Muscle of back (tissue), 13 donors: ENCODE results near the gene NAA60. TPM values are rescaled to one million over a fixed set of nuclear protein-coding genes. Genes with fewer than 3 reads are reported as not detected.
A peak's percentile ranks its signal among the peaks of the same experiment; 100 is the strongest.

ENCODE experiments used
- DNase-seq, 3 donors: peaks; one replicate each; pipeline versions ENCODE4 v3.0.0 to v3.0.0-alpha.2; 2013
- long read RNA-seq, 9 donors: transcript quantifications; one replicate each; lab custom pipeline, GENCODE V29; 2026
- polyA plus RNA-seq, 10 donors: library from polyadenylated mRNA; unstranded; fragments of 120-200 nt; gene quantifications; one replicate each; pipeline ENCODE4 v1.2.1, GENCODE V29; 2013; ENCODE audit not compliant: insufficient read length in 10 of 10

The NAA60 gene
- 10 to 100 TPM; 27.3 to 36.3 (median 31.1) TPM for polyA plus RNA-seq
- long read RNA-seq, donor 1, partial matches to known transcripts, result 0 of 12 reads
- long read RNA-seq, donor 1, other reads (novel, unspliced or antisense), result 0 of 12 reads
- long read RNA-seq, donor 2, transcript NAA60-238 (5 exons, 3,899 nt), result major isoform, 7 of 12 reads
- long read RNA-seq, donor 2, partial matches to known transcripts, result 0 of 12 reads
- long read RNA-seq, donor 2, other reads (novel, unspliced or antisense), result 0 of 12 reads
- long read RNA-seq, donor 3, result 0 reads
- long read RNA-seq, donor 4, partial matches to known transcripts, result 0 of 6 reads
- long read RNA-seq, donor 4, other reads (novel, unspliced or antisense), result 0 of 6 reads
- long read RNA-seq, donor 5, transcript NAA60-238 (5 exons, 3,899 nt), result major isoform, 12 of 19 reads
- long read RNA-seq, donor 5, partial matches to known transcripts, result 0 of 19 reads
- long read RNA-seq, donor 5, other reads (novel, unspliced or antisense), result 0 of 19 reads
- long read RNA-seq, donor 6, partial matches to known transcripts, result 0 of 9 reads
- long read RNA-seq, donor 6, other reads (novel, unspliced or antisense), result 0 of 9 reads
- long read RNA-seq, donor 7, partial matches to known transcripts, result 0 of 7 reads
- long read RNA-seq, donor 7, other reads (novel, unspliced or antisense), result 0 of 7 reads
- long read RNA-seq, donor 8, transcript NAA60-238 (5 exons, 3,899 nt), result major isoform, 10 of 17 reads
- long read RNA-seq, donor 8, partial matches to known transcripts, result 0 of 17 reads
- long read RNA-seq, donor 8, other reads (novel, unspliced or antisense), result 0 of 17 reads
- long read RNA-seq, donor 9, partial matches to known transcripts, result 0 of 4 reads
- long read RNA-seq, donor 9, other reads (novel, unspliced or antisense), result 0 of 4 reads

DNA sequence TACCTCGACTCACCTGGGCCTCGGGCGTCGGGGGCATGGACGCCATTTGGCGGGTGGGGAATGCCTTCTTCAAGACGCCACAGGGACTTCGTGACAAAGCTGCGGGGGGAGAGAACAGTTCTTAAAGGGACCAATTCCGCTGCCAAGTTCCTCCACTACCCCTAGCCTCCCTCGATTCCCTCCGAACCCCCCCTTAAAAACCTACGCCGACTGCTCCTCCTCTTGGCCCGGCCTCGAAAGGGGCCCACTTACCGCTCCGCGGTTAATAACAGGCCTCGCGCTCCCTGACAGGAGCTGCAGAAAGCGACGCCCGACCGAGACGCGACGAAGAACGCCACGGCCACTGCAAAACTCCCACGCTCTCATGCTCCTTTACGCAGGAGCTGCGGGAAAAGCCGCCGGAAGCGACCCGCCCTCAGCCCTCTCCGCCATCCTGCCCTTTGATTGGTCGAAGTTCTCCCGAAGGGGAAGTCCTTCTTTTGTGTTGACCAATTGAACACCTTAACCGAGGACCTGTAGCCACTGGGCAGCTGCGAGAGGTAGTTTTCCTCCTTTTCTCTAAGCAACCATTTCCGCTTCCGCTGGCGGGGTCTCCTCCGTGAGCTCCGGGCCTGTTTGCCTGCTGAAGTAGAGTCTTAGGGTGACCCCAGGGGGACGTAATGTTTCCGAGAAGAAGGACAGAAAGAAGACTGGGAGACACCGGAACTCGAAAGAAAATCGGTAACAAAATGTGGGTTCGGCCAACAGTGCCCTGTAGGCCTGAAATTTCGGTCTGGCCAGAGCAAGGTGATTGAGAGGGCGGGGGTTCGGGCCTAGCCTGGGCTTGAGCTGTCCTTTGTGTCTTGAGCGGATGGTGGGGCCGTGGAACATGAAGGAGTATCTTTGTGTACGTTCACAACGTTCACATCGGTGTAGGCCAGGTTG is at the start of gene NAA60, which contains the start of gene ZNF597:
TSS of gene NAA60 (plus strand) at position 573 of the 924 bp plus-strand sequence. CDS start 32,548 bp downstream, outside the sequence.
TSS of gene ZNF597 (minus strand) at position 397 of the 924 bp plus-strand sequence. CDS start at position 46, 351 bp downstream.
- peak; percentile 89 to 94 (median 91) for DNase-seq

DNA sequence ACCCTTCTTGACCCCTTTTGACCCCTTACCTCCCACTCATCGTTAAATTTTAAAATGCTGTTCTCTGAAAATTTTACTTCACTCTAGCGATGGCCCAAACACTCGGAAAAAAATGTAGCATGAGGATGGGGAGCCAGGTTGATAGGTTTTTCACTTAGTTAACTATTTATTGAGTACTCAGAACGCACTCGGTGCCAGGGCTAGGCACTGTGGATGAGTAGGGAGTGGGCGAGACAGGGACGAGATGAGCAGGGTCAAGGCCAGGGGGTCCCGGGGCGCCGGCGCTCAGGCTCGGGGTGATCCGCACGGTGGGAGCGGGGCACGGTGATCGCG is 43.1 kb upstream of the NAA60 start:
- no peak for DNase-seq

DNA sequence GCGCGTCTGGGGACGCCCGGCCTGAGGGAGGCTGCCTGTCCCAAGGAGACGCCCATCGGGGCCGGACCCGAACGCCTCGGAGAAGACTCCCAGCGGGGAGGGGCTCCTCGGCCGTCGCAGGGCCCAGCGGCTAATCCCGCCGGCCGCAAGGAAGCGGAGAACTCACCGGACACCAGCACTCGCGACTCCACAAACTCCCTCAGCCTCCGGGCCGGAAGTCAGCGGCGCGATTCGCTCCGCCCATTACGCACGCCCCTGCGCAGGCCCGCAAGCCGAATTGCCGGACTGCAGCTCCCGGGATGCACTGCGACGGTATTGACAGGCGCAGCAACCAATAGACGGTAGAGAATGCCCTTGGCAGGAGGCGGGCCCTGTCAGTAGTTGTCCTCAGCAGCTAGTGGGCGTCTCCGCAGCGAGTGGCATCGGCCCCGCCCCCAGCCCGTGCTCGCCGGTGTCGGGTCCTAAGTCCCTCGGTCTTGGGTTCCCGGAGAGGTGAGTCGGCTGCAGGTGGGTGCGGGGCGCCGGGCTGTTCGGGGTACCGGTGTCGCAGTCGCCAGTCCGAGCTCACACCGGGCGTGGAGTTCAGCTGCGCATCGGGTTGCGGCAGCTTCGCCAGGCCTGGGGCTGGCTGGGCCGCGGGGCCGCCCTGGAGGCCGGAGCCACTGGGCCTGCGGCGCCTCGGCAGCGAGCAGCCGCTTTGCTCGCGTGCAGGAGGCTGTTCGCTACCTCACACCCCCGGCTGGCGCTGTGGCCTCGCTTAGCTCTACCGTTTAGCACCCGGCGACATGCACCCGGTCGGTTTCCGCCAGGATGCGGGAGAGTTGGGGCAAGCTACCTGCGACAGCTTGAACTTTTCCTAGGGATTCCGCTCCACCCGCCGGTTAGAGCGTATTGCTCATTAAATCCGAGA is 42.4 kb upstream of the NAA60 start, which contains the start of the genes ZNF174 and ZSCAN32:
TSS of gene ZNF174 (plus strand) at position 437 of the 910 bp plus-strand sequence. CDS start 790 bp downstream, outside the sequence.
TSS of gene ZSCAN32 (minus strand) at position 226 of the 910 bp plus-strand sequence. CDS start 3,447 bp downstream, outside the sequence.
- DNase-seq, result peak; percentile 99

DNA sequence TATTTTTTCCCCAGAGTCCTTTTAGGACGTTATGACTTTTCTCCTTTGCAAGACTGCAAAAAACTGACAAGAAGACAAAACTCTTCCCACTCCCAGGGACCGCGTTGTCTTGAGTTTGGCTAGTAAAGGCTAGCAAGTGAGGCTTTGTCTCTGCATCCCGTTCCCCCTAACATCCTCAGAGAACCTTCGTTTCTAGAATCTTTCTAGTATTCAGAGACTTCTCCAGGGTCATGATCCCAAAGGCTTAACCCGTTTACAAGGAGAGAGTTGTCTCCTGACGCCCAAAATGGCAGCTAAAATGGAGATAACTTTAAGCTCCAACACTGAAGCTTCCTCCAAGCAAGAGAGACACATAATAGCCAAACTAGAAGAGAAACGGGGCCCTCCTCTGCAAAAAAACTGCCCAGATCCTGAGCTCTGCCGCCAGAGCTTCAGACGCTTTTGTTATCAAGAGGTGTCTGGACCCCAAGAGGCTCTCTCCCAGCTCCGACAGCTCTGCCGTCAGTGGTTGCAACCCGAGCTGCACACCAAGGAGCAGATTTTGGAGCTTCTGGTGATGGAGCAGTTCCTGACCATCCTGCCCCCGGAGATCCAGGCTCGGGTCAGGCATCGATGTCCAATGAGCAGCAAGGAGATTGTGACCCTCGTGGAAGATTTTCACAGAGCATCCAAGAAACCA is 41.6 kb upstream of the NAA60 start:
- DNase-seq, result peak in 2 of 3 donors; percentile 0 to 7

DNA sequence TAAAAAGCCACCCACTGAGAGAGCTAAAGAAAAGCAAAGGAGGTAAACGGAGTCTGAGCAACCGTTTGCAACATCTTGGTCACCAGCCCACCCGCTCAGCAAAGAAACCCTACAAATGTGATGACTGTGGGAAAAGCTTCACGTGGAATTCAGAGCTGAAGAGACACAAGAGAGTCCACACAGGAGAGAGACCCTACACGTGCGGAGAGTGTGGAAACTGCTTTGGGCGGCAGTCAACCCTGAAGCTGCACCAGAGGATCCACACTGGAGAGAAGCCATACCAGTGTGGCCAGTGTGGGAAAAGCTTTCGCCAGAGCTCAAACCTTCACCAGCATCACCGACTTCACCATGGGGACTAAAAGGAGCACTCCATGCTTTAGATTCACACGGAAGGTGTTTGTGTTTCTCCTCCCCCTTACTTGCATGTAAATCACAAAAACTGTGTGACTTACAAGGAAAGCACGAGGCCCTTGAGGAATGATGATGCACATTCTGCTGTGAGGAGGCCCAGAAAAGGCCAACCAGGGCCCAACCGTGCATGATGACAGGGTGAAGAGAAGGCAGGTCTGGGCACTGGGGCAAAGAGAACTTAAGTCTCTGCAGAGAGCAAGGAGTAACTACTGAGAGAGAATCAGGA is 34.8 kb upstream of the NAA60 start:
- DNase-seq, result no peak

DNA sequence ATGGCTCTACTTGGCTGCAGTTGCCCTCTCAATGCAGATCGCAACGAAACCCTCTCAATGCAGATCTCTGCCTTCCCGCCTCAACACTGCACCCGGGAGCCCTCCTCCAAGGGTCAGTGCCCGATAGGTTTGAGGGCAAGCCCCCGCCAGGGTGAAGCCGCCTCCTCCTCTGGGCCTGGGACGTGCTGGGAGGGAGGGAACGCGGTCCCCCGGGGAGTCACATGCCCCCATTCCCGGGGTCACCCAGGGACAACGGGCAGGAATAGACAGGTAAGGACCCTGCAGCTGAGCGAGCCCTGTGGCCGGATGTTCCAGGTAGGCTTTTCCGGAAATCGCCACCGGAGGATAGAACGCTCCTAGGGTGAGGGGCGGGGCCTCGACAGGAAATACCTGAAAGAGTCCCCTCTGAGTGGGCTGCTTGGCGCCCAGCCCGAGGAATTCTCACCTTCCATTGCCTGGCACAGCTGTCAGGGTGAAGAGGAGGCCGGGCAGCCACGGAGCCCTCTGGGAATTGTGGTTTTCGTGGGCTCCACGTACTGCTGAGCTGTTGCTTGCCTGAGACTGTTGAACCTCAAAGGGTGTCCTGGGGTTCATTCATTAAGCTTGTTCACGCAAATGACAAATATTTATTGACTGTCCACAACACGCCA is 29.6 kb upstream of the NAA60 start:
- no peak for DNase-seq

GRCh38 chr16:3431779-3432219 is 11.7 kb upstream of the NAA60 start:
- peak; percentile 22 to 43 (median 27) for DNase-seq

DNA sequence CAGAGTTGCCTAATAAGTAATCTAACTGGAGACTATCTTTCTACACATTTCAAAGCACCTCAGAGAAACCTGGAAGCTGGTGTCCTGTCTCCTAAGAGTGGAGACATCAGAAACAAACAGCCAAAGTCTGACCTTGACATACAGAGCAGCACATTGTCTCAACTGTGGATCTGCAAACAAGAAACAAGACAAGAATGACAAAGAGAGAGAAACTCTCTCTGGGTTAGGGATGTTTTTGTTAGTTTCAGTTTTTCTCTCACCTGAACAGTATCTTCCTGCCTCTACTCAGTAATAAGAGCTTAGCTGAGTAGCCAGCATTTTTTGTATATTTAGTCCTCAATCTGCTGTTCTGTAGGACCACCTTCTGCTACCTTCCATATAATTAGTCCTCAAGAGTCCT is 9.1 kb upstream of the NAA60 start:
- no peak for DNase-seq

- DNase-seq, result no peak
These were observed 3.8 kb upstream of the NAA60 start for GRCh38 chr16:3439637-3440036.

GRCh38 chr16:3444032-3444388 is 530 bp downstream of the NAA60 start:
- DNase-seq, result peak; percentile 32 to 60 (median 38)

DNA sequence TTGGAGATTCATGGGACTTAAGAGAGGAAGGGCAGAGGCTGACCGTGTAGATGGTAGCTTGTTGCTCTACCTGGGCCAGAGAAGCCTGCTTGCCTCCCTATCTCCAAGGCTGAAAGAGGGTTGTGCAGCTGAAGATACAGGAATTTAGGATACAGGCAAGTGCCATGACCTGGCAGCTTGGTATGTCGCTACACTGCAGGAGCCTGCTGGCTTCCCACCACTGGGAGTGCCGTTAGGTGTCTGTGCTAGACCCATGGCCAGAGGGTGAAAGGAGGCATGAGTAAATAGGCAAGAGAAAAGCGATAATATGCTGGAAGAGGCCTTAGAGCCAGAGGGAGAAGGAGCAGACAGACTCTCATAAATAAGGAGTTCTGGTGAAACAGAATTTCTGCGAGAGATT is 10.6 kb downstream of the NAA60 start:
- DNase-seq, result no peak

DNA sequence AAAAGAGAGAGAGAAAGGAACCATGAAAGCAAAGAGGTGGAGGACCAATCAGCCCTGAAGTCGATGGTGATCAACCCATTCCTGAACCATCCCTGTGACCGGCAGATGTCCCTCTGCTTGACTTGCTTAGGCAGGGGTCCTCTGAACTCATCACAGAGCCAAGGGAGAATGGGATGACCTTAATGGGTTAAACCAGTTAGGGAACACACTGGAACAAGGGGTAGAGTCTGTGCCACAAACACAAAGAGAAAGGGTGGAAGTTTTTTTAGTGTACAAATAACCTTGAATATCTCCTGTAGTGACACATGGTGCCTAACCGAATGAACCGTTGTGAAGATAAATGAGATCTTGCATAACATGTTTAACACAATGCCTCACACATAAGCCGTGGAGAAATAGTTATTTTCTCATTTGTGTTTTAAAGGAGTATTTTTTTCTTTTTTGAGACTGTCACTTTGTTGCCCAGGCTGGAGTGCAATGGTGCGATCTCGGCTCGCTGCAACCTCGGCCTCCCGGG is 11.2 kb downstream of the NAA60 start:
- no peak for DNase-seq

GRCh38 chr16:3457434-3458252 is 14.2 kb downstream of the NAA60 start:
- DNase-seq, result peak; percentile 91 to 97 (median 92)

DNA sequence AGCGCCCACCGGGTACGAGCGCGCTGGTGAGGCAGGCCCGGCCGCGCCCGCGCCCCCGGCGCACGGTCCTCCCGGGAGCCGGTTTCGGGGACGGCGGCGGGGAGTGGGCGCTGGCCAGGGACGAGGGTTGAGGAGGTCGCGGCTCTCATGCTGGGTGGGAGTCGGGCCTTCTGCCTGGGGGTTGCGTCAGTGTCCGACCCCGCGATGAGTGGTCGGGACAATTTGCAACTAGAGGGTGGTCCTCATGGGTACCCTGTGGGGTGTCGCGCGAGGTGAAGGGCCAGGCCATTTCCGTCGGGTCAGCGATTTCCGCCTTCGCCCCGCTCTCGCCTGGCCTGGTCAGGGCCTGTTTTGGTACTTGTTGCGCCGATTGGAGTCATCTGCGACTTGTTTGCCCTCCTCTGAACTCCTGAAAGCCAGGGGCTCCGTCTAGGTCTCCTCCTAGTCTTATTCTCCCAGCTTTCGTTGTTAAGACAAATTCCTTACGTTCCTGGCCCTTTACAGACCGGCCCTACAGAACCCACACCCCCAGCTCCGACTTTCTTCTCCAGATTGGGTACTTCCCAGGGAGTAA is 14.9 kb downstream of the NAA60 start:
- peak in 2 of 3 donors; percentile 33 to 67 for DNase-seq

- DNase-seq, result no peak
These were observed 15.4 kb downstream of the NAA60 start for GRCh38 chr16:3458852-3459361.

GRCh38 chr16:3459401-3460090 is 16.1 kb downstream of the NAA60 start:
- DNase-seq, result no peak
